Nephron (organoid): ENCODE measurements around the gene HOMER1.

Experiments
- H3K27ac Mint-ChIP-seq, 3 experiments: 2 replicates each; pipeline ENCODE4 v1.8.0; 2020; ENCODE audit warnings: mixed read lengths in 3 of 3, mild to moderate bottlenecking in 2 of 3, moderate library complexity in 1 of 3
- H3K27me3 Mint-ChIP-seq: 2 replicates; pipeline ENCODE4 v1.8.0; 2021; ENCODE audit warnings: low read depth, mild to moderate bottlenecking, moderate library complexity, mixed read lengths
- H3K36me3 Mint-ChIP-seq: 2 replicates; pipeline ENCODE4 v1.8.0; 2020; ENCODE audit warnings: low read depth, mixed read lengths
- H3K4me1 Mint-ChIP-seq: 2 replicates; pipeline ENCODE4 v1.8.0; 2020; ENCODE audit warnings: mixed read lengths
- H3K4me3 Mint-ChIP-seq, 3 experiments: 2 replicates each; pipeline ENCODE4 v1.8.0; 2020; ENCODE audit warnings: mild to moderate bottlenecking in 3 of 3, mixed read lengths in 3 of 3, moderate library complexity in 2 of 3
- H3K9me3 Mint-ChIP-seq: 2 replicates; pipeline ENCODE4 v1.8.0; 2020; ENCODE audit warnings: mixed read lengths
- CTCF ChIP-seq, 3 experiments: fragments of 200-600 bp; sonication (generic); IDR thresholded peaks; one replicate each; pipeline ENCODE4 v1.5.0; 2021; ENCODE audit warnings: antibody characterized with exemption in 3 of 3; ENCODE audit not compliant: unreplicated experiment in 3 of 3

HOMER1 gene

GRCh38 chr5:79418276-79418675 is 95.7 kb downstream of the HOMER1 start:
- Mint-ChIP-seq H3K4me3 (no peak overlapping the region), H3K36me3 (peaks cover 8% of the 10 kb centered on the region), H3K27me3 (no peaks in the 10 kb centered on the region)

GRCh38 chr5:79417495-79417894 is 96.4 kb downstream of the HOMER1 start:
- Mint-ChIP-seq H3K4me1 (no peaks in the 10 kb centered on the region), H3K9me3 (no peaks in the 10 kb centered on the region), H3K27ac (no peak overlapping the region), H3K4me3 (no peak overlapping the region), H3K27me3 (no peaks in the 10 kb centered on the region), H3K36me3 (peaks cover 8% of the 10 kb centered on the region)
- TF ChIP-seq CTCF (IDR thresholded peaks at IDR 0.05; ENCODE audit: unreplicated experiment in 3 of 3), result no peak

More at GRCh38 chr5:79418276-79418675, 95.7 kb downstream of the HOMER1 start:
- H3K4me1 Mint-ChIP-seq, result no peaks in the 10 kb centered on the region
- no peaks in the 10 kb centered on the region for H3K9me3 Mint-ChIP-seq
- H3K27ac Mint-ChIP-seq, result no peak overlapping the region
- TF ChIP-seq CTCF (IDR thresholded peaks at IDR 0.05; ENCODE audit: unreplicated experiment in 3 of 3), result no peak

GRCh38 chr5:79416499-79416898 is 97.4 kb downstream of the HOMER1 start:
- TF ChIP-seq CTCF (IDR thresholded peaks at IDR 0.05; ENCODE audit: unreplicated experiment in 3 of 3), result no peak
- H3K27me3 Mint-ChIP-seq, result no peaks in the 10 kb centered on the region
- H3K4me1 Mint-ChIP-seq, result no peaks in the 10 kb centered on the region
- peaks cover 14% of the 10 kb centered on the region for H3K36me3 Mint-ChIP-seq
- no peaks in the 10 kb centered on the region for H3K9me3 Mint-ChIP-seq
- H3K4me3 Mint-ChIP-seq, result no peak overlapping the region
- H3K27ac Mint-ChIP-seq, result no peak overlapping the region

- no peak overlapping the region for H3K4me3 Mint-ChIP-seq
- H3K9me3 Mint-ChIP-seq, result peaks cover 21% of the 10 kb centered on the region
- no peaks in the 10 kb centered on the region for H3K4me1 Mint-ChIP-seq
- no peak for TF ChIP-seq CTCF (IDR thresholded peaks at IDR 0.05; ENCODE audit: unreplicated experiment in 3 of 3)
- H3K27me3 Mint-ChIP-seq, result no peaks in the 10 kb centered on the region
- H3K36me3 Mint-ChIP-seq, result peaks cover 40% of the 10 kb centered on the region
- no peak overlapping the region for H3K27ac Mint-ChIP-seq
Observed at GRCh38 chr5:79413112-79413511, 100.8 kb downstream of the HOMER1 start.

GRCh38 chr5:79408028-79408427 is 105.9 kb downstream of the HOMER1 start:
- Mint-ChIP-seq H3K4me1 (no peaks in the 10 kb centered on the region), H3K4me3 (no peak overlapping the region), H3K27ac (no peak overlapping the region), H3K36me3 (peaks cover 70% of the 10 kb centered on the region), H3K9me3 (peaks cover 38% of the 10 kb centered on the region), H3K27me3 (no peaks in the 10 kb centered on the region)
- TF ChIP-seq CTCF (IDR thresholded peaks at IDR 0.05; ENCODE audit: unreplicated experiment in 3 of 3), result no peak

GRCh38 chr5:79407591-79407990 is 106.3 kb downstream of the HOMER1 start:
- H3K36me3 Mint-ChIP-seq, result peaks cover 70% of the 10 kb centered on the region
- H3K9me3 Mint-ChIP-seq, result peaks cover 38% of the 10 kb centered on the region
- H3K27me3 Mint-ChIP-seq, result no peaks in the 10 kb centered on the region
- TF ChIP-seq CTCF (IDR thresholded peaks at IDR 0.05; ENCODE audit: unreplicated experiment in 3 of 3), result no peak
- H3K27ac Mint-ChIP-seq, result no peak overlapping the region
- H3K4me1 Mint-ChIP-seq, result no peaks in the 10 kb centered on the region
- H3K4me3 Mint-ChIP-seq, result no peak overlapping the region
